Smooth muscle cell (in vitro differentiated cells): Measurements from ENCODE around the gene TNFSF13B. TPM values are rescaled to one million over a fixed set of nuclear protein-coding genes. Genes with fewer than 3 reads are reported as not detected.

Source experiments
- DNase-seq: peaks from one replicate; lab custom pipeline; 2025; ENCODE audit not compliant: unreplicated experiment; lab: John Stamatoyannopoulos, UW
- H2AFZ ChIP-seq: fragments of 200-600 bp; sonication (generic); 2 replicates; pipeline ENCODE4 v1.6.0; 2016; ENCODE audit warnings: antibody characterized with exemption, low read depth, mild to moderate bottlenecking
- H3F3A ChIP-seq: fragments of 200-600 bp; sonication (generic); 2 replicates; pipeline ENCODE4 v1.6.0; 2017; ENCODE audit warnings: antibody characterized with exemption, low read depth
- H3K27ac ChIP-seq: fragments of 200-600 bp; sonication (generic); 2 replicates; pipeline ENCODE4 v1.5.1; 2016; ENCODE audit warnings: low read depth, mild to moderate bottlenecking
- H3K27me3 ChIP-seq: fragments of 200-600 bp; sonication (generic); 2 replicates; pipeline ENCODE4 v1.6.1; 2016; ENCODE audit warnings: low read depth, mild to moderate bottlenecking
- H3K36me3 ChIP-seq: fragments of 200-600 bp; sonication (generic); 2 replicates; pipeline ENCODE4 v1.5.1; 2016; ENCODE audit warnings: low read depth
- H3K4me1 ChIP-seq: fragments of 200-600 bp; sonication (generic); 2 replicates; pipeline ENCODE4 v1.5.1; 2016; ENCODE audit warnings: low read depth
- H3K4me2 ChIP-seq: fragments of 200-600 bp; sonication (generic); 2 replicates; pipeline ENCODE4 v1.6.0; 2016; ENCODE audit warnings: mild to moderate bottlenecking
- H3K4me3 ChIP-seq: fragments of 200-600 bp; sonication (generic); 2 replicates; pipeline ENCODE4 v1.5.1; 2016; ENCODE audit warnings: mild to moderate bottlenecking
- H3K79me2 ChIP-seq: fragments of 200-600 bp; sonication (generic); 2 replicates; pipeline ENCODE4 v1.6.0; 2016; ENCODE audit warnings: low read depth, mild to moderate bottlenecking
- H3K9ac ChIP-seq: fragments of 200-600 bp; sonication (generic); 2 replicates; pipeline ENCODE4 v1.6.0; 2016; ENCODE audit warnings: low read depth
- H3K9me3 ChIP-seq: fragments of 200-600 bp; sonication (generic); replicated peaks from 2 replicates; pipeline ENCODE4 v1.5.1; 2016; ENCODE audit warnings: low read depth
- H4K20me1 ChIP-seq: fragments of 200-600 bp; sonication (generic); 2 replicates; pipeline ENCODE4 v1.6.0; 2016; ENCODE audit warnings: low read depth
- CTCF ChIP-seq: fragments of 200-600 bp; sonication (generic); IDR thresholded peaks from 2 replicates; pipeline ENCODE4 v1.5.1; 2017; ENCODE audit warnings: borderline replicate concordance, mild to moderate bottlenecking, antibody characterized with exemption; ENCODE audit not compliant: insufficient read depth, poor library complexity, severe bottlenecking
- WGBS: methylation state at CpG from one replicate; pipeline ENCODE4 v1.1.7; 2016; ENCODE audit warnings: low lambda C conversion rate; 5-methylcytosine and 5-hydroxymethylcytosine counted together
- polyA plus RNA-seq: library from polyadenylated mRNA; unstranded; fragments of >200 nt; fragmentation: Nextera tagmentation; extraction: Ambion mirVana; gene quantifications from 2 replicates; pipeline ENCODE4 v1.2.1, GENCODE V29; 2016
- total RNA-seq: library from RNA; depleted of rRNA; stranded (reverse); fragments of >200 nt; gene quantifications from 2 replicates; pipeline ENCODE4 v1.2.3, GENCODE V29; 2014

TNFSF13B gene
- total and polyA plus RNA-seq, 2 experiments from 2014 or later, result 0.58 to 1.1 TPM

DNA sequence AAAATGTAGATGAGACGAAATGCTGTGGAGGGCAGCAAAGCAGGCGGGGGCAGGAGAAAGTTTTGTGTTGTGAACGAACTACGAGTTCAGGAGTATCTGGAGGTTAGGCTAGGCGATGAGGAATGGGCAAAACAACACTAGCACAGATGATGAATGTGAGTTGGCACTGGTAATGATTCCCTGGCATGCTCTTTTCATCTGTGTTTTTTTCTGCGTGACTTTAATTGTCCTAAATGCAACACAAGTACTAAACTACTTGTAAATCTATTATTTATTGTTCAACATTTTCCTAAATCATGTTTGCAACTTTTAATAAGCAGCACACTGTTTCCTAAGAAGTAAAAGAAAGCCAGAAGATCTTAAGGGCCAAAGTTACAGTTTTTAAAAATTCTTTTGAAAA, 19.2 kb downstream of the TNFSF13B start:
- no peak overlapping the region for H3K27ac ChIP-seq
- H3K4me3 ChIP-seq, result no peak overlapping the region
- no peak overlapping the region for H3K4me2 ChIP-seq
- no peak overlapping the region for H2AFZ ChIP-seq
- DNase-seq, result no peak
- H4K20me1 ChIP-seq, result no peaks in the 10 kb centered on the region
- TF ChIP-seq CTCF, result no peak
- no peaks in the 10 kb centered on the region for H3K9me3 ChIP-seq
- no peaks in the 10 kb centered on the region for H3K27me3 ChIP-seq
- no peak overlapping the region for H3K9ac ChIP-seq
- no peaks in the 10 kb centered on the region for H3F3A ChIP-seq
- H3K4me1 ChIP-seq, result no peaks in the 10 kb centered on the region
- no peaks in the 10 kb centered on the region for H3K79me2 ChIP-seq
- no peaks in the 10 kb centered on the region for H3K36me3 ChIP-seq
- 81% methylated on average over 6 of the region's 6 CpGs for WGBS

- Histone ChIP-seq H3K4me2 (no peak overlapping the region), H4K20me1 (no peaks in the 10 kb centered on the region), H3K9me3 (no peaks in the 10 kb centered on the region), H3F3A (no peaks in the 10 kb centered on the region), H3K27ac (no peak overlapping the region), H3K9ac (no peak overlapping the region), H3K4me1 (no peaks in the 10 kb centered on the region), H2AFZ (no peak overlapping the region), H3K36me3 (no peaks in the 10 kb centered on the region), H3K4me3 (no peak overlapping the region), H3K79me2 (no peaks in the 10 kb centered on the region), H3K27me3 (no peaks in the 10 kb centered on the region)
- 38% methylated on average over 1 of the region's 1 CpG for WGBS
- no peak for DNase-seq
- no peak for TF ChIP-seq CTCF
These were observed 20.3 kb downstream of the TNFSF13B start for GRCh38 chr13:108289819-108290218.

DNA sequence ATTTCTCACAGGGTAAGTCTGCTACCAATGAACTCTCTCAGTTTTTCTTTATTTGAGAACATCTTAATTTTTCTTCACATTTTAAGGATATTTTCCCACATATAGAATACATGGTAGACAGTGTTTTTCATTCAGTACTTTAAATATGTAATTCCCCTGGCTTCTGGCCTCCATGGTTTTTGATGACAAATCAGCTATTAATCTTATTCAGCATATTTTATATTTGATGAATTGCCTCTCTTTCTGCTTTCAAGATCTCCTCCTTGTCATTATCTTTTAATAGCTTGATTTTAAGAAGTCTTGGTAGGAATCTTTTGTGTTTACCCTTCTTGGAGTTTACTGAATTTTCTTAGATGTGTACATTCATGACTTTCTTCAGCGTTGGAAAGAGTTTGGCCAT, 27.6 kb downstream of the TNFSF13B start:
- Histone ChIP-seq H3K9ac (no peak overlapping the region), H2AFZ (no peak overlapping the region), H3F3A (no peaks in the 10 kb centered on the region), H3K4me1 (no peaks in the 10 kb centered on the region), H3K4me2 (no peak overlapping the region), H3K36me3 (no peaks in the 10 kb centered on the region), H4K20me1 (no peaks in the 10 kb centered on the region), H3K27me3 (no peaks in the 10 kb centered on the region), H3K79me2 (no peaks in the 10 kb centered on the region), H3K9me3 (no peaks in the 10 kb centered on the region), H3K27ac (no peak overlapping the region), H3K4me3 (no peak overlapping the region)
- DNase-seq, result no peak
- TF ChIP-seq CTCF, result no peak
- WGBS, result 95% methylated on average over 1 of the region's 1 CpG

DNA sequence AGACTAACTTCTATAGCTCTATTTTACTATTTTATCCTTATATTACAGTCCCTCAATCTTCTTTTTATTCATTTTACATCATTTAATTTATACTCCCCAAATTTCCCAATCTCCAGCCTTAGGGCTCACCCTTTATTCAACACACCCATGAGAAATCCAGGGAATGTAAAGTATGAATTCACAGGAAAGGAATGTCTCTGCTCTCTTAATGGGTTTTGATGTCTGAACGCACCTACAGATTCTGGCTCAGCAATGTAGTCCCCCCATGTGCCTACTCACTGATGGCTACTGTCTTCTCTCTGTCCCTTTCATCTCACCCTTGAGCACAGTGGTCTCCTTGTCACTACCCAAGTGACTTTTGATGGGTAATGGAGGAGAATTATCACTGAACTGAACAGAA, 32.8 kb downstream of the TNFSF13B start:
- no peaks in the 10 kb centered on the region for H3K4me1 ChIP-seq
- no peak overlapping the region for H3K4me3 ChIP-seq
- H3K79me2 ChIP-seq, result no peaks in the 10 kb centered on the region
- H3K9ac ChIP-seq, result no peak overlapping the region
- WGBS, result 62% methylated on average over 1 of the region's 1 CpG
- no peak overlapping the region for H3K4me2 ChIP-seq
- no peaks in the 10 kb centered on the region for H3K27me3 ChIP-seq
- DNase-seq, result no peak
- no peaks in the 10 kb centered on the region for H3K36me3 ChIP-seq
- no peaks in the 10 kb centered on the region for H3K9me3 ChIP-seq
- no peaks in the 10 kb centered on the region for H4K20me1 ChIP-seq
- no peaks in the 10 kb centered on the region for H3F3A ChIP-seq
- no peak overlapping the region for H2AFZ ChIP-seq
- no peak overlapping the region for H3K27ac ChIP-seq
- no peak for TF ChIP-seq CTCF
